HG02571 (cell line): ENCODE results near the gene STPG2.
"Not testable (repeated sequence)": the region's sequence is repeated elsewhere in the genome, so short reads cannot be mapped to it uniquely, and the experiment has no call there.

ENCODE experiments used
- ATAC-seq: cut with Tn5 transposase; IDR thresholded peaks from one replicate; pipeline ENCODE4 v1.9.1; 2021; ENCODE audit warnings: mild to moderate bottlenecking, moderate library complexity; ENCODE audit not compliant: unreplicated experiment

STPG2 gene

GRCh38 chr4:97953171-97953941, 189.9 kb downstream of the STPG2 start:
- ATAC-seq = no peak

GRCh38 chr4:97952763-97953162, 190.5 kb downstream of the STPG2 start:
- no peak for ATAC-seq

- no peak for ATAC-seq
These were observed 192.4 kb downstream of the STPG2 start for GRCh38 chr4:97950836-97951235.

- no peak for ATAC-seq
These were observed 200.3 kb downstream of the STPG2 start for GRCh38 chr4:97942951-97943350.

GRCh38 chr4:97942137-97942536, 201.1 kb downstream of the STPG2 start:
- no peak for ATAC-seq

GRCh38 chr4:97938141-97938540, 205.1 kb downstream of the STPG2 start:
- no peak for ATAC-seq

GRCh38 chr4:97924341-97924958, 218.8 kb downstream of the STPG2 start:
- no peak for ATAC-seq

- no peak for ATAC-seq
These were observed 220.2 kb downstream of the STPG2 start for GRCh38 chr4:97923096-97923495.

GRCh38 chr4:97917115-97917514, 226.2 kb downstream of the STPG2 start:
- no peak for ATAC-seq

GRCh38 chr4:97912156-97912555, 231.1 kb downstream of the STPG2 start:
- ATAC-seq = no peak

- no peak for ATAC-seq
These were observed 231.9 kb downstream of the STPG2 start for GRCh38 chr4:97911236-97911906.

- no peak for ATAC-seq
These were observed 233.3 kb downstream of the STPG2 start for GRCh38 chr4:97910005-97910404.

- not testable (repeated sequence) for ATAC-seq
These were observed 239.7 kb downstream of the STPG2 start for GRCh38 chr4:97903436-97904189.

- ATAC-seq = no peak
These were observed 243.0 kb downstream of the STPG2 start for GRCh38 chr4:97900229-97900628.

GRCh38 chr4:97892592-97893266, 250.5 kb downstream of the STPG2 start:
- ATAC-seq = no peak

- ATAC-seq = no peak
These were observed 263.3 kb downstream of the STPG2 start for GRCh38 chr4:97879942-97880341.

GRCh38 chr4:97868097-97868496, 275.2 kb downstream of the STPG2 start:
- no peak for ATAC-seq

GRCh38 chr4:97867557-97868091, 275.7 kb downstream of the STPG2 start:
- ATAC-seq = no peak

GRCh38 chr4:97866821-97867556, 276.3 kb downstream of the STPG2 start:
- no peak for ATAC-seq

GRCh38 chr4:97851115-97851514, 292.2 kb downstream of the STPG2 start:
- ATAC-seq = no peak
